ENCODE results near the gene CUX1. TPM values are rescaled to one million over a fixed set of nuclear protein-coding genes. Genes with fewer than 3 reads are reported as not detected.

CUX1 gene
- total RNA-seq, 1 experiment from 2014 or later, result 47.6 TPM

DNA sequence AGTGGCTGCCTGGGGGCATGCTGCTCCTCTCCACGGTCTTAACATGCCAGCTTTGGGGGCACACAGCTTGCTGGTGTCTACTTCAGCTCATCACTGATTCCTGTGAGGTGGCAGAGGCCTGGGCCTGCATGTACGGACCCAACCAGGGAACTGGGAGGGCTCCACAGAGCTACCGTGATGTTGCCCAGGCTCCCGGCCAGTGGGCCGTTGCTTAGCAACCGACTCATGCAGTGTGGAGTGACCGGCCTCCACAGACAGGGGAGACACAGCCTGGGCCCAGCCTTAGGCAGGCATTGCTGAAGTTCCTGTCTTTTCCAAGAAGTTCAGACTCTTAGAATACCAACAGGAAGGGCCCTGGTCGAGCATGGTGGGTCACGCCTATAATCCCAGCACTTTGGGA lies 443.4 kb downstream of the CUX1 start:
- H3K4me1 Mint-ChIP-seq (ENCODE audit: insufficient read depth, unreplicated experiment), result no peaks in the 10 kb centered on the region
- CTCF ChIA-PET, result interaction anchor here (0.7 to 1.9 kb wide), 2 partner anchors 10 to 24 kb away, joined by 4 to 8 read pairs; no protein-coding TSS in a partner anchor
- no TSS peak for BruUV-seq (replicated peaks)

DNA sequence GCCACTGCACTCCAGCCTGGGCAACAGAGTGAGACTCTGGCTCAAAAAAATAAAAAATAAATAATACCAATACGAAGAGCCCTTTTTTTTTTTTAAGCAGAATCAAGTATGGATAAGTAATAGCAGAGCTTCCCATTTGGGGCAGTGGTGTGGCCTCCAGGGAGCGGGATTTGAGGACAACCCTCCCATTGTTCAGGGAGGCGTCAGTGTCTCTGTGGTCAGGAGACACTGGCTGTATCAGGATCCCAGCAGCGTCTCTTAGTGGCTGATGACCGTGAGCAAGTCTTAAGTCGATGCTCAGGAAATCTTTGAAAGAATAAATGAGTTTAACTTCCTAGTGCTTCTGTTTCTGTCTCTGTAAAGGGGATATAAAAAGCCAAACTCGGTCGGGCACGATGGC lies 444.0 kb downstream of the CUX1 start:
- no peak for DNase-seq (ENCODE audit: unreplicated experiment)
- Mint-ChIP-seq H3K36me3 (ENCODE audit: insufficient read depth, unreplicated experiment) (no peaks in the 10 kb centered on the region), H3K27me3 (ENCODE audit: insufficient read depth, unreplicated experiment) (peaks cover 7% of the 10 kb centered on the region), H3K9me3 (ENCODE audit: unreplicated experiment) (no peaks in the 10 kb centered on the region), H3K4me3 (ENCODE audit: unreplicated experiment) (no peak overlapping the region), H3K4me1 (ENCODE audit: insufficient read depth, unreplicated experiment) (no peaks in the 10 kb centered on the region), H3K27ac (ENCODE audit: low read depth, unreplicated experiment) (no peak overlapping the region)
- POLR2A ChIA-PET, result no interaction called here
- TF ChIP-seq, protein P1, sequence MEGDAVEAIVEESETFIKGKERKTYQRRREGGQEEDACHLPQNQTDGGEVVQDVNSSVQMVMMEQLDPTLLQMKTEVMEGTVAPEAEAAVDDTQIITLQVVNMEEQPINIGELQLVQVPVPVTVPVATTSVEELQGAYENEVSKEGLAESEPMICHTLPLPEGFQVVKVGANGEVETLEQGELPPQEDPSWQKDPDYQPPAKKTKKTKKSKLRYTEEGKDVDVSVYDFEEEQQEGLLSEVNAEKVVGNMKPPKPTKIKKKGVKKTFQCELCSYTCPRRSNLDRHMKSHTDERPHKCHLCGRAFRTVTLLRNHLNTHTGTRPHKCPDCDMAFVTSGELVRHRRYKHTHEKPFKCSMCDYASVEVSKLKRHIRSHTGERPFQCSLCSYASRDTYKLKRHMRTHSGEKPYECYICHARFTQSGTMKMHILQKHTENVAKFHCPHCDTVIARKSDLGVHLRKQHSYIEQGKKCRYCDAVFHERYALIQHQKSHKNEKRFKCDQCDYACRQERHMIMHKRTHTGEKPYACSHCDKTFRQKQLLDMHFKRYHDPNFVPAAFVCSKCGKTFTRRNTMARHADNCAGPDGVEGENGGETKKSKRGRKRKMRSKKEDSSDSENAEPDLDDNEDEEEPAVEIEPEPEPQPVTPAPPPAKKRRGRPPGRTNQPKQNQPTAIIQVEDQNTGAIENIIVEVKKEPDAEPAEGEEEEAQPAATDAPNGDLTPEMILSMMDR (IDR thresholded peaks at IDR 0.05; ENCODE audit: unreplicated experiment), result no peak
- CTCF ChIA-PET, result interaction anchor here (0.7 to 1.9 kb wide), 2 partner anchors 10 to 25 kb away, joined by 4 to 8 read pairs; no protein-coding TSS in a partner anchor
- intact Hi-C loops (cut with micrococcal nuclease), result no loop called here
- no TSS peak for BruUV-seq (replicated peaks)

More for the DNA sequence above, 443.4 kb downstream of the CUX1 start:
- TF ChIP-seq, protein P1 (IDR thresholded peaks at IDR 0.05; ENCODE audit: unreplicated experiment), result no peak
- H3K36me3 Mint-ChIP-seq (ENCODE audit: insufficient read depth, unreplicated experiment), result no peaks in the 10 kb centered on the region
- intact Hi-C loops (cut with micrococcal nuclease), result no loop called here
- no peak overlapping the region for H3K27ac Mint-ChIP-seq (ENCODE audit: low read depth, unreplicated experiment)
- no peaks in the 10 kb centered on the region for H3K9me3 Mint-ChIP-seq (ENCODE audit: unreplicated experiment)
- DNase-seq (ENCODE audit: unreplicated experiment), result no peak
- POLR2A ChIA-PET, result no interaction called here
- H3K27me3 Mint-ChIP-seq (ENCODE audit: insufficient read depth, unreplicated experiment), result peaks cover under 1% of the 10 kb centered on the region
- no peak overlapping the region for H3K4me3 Mint-ChIP-seq (ENCODE audit: unreplicated experiment)

DNA sequence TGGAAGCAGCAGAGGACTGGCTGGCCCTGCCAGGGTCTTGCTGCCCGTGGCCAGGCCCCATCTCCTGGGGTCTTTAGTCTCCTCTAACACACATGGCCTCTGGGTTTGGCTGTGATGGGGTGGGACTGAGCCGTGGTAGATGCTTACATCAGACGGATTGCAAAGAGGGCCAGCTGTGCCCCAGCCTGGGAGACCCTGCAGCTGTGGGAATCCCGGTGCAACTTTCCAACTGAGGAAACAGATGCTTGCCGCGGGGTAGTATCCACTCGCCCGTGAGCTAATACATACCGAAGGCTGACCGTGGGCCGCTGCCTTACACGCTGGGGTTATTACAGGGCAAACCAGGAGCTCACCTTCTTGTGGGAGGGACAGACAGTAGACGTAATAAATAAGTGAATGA lies 445.1 kb downstream of the CUX1 start:
- BruUV-seq (replicated peaks), result no TSS peak
- H3K4me1 Mint-ChIP-seq (ENCODE audit: insufficient read depth, unreplicated experiment), result no peaks in the 10 kb centered on the region
- no peaks in the 10 kb centered on the region for H3K9me3 Mint-ChIP-seq (ENCODE audit: unreplicated experiment)
- DNase-seq (ENCODE audit: unreplicated experiment), result no peak
- intact Hi-C loops (cut with micrococcal nuclease), result no loop called here
- ChIA-PET POLR2A (no interaction called here), CTCF (interaction anchor here (0.5 to 0.7 kb wide), 3 partner anchors 127 to 1291 kb away, joined by 3 to 6 read pairs (median 4); no protein-coding TSS in a partner anchor)
- H3K27me3 Mint-ChIP-seq (ENCODE audit: insufficient read depth, unreplicated experiment), result peaks cover 13% of the 10 kb centered on the region
- no peak overlapping the region for H3K4me3 Mint-ChIP-seq (ENCODE audit: unreplicated experiment)
- H3K36me3 Mint-ChIP-seq (ENCODE audit: insufficient read depth, unreplicated experiment), result no peaks in the 10 kb centered on the region
- TF ChIP-seq, protein P1 (IDR thresholded peaks at IDR 0.05; ENCODE audit: unreplicated experiment), result no peak
- H3K27ac Mint-ChIP-seq (ENCODE audit: low read depth, unreplicated experiment), result no peak overlapping the region

DNA sequence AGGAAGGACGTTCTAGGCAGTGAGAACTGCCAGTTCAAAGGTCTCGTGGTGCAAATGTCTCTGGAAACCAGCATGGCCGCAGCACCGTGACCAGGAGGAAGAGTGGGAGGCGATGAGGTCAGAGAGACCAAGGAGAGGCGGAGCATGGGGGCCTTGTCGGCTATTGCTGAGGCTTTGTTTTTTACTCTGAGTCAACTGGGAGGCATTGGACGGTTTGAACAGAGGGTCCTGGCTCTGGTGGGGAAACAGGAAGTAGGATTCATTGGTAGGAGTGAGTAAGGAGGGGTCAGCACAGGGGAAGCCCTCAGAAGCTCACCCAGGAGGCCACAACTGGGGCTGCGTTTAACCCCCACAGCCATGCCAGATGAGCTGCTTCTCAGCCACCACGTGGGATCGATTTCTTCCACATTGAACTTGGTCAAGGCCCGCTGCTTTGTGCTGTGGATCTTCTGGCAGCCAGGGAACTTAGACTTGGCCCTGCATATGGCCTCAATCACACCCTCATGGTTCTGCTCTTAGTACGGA lies 447.0 kb downstream of the CUX1 start:
- DNase-seq (ENCODE audit: unreplicated experiment), result no peak
- TF ChIP-seq, protein P1 (IDR thresholded peaks at IDR 0.05; ENCODE audit: unreplicated experiment), result no peak
- CTCF ChIA-PET, result no interaction called here
- intact Hi-C loops (cut with micrococcal nuclease), result no loop called here
- Mint-ChIP-seq H3K9me3 (ENCODE audit: unreplicated experiment) (no peaks in the 10 kb centered on the region), H3K4me3 (ENCODE audit: unreplicated experiment) (no peak overlapping the region), H3K36me3 (ENCODE audit: insufficient read depth, unreplicated experiment) (no peaks in the 10 kb centered on the region), H3K27ac (ENCODE audit: low read depth, unreplicated experiment) (no peak overlapping the region), H3K4me1 (ENCODE audit: insufficient read depth, unreplicated experiment) (no peaks in the 10 kb centered on the region), H3K27me3 (ENCODE audit: insufficient read depth, unreplicated experiment) (peaks cover 26% of the 10 kb centered on the region)
- POLR2A ChIA-PET, result no interaction called here
- no TSS peak for BruUV-seq (replicated peaks)
